ENCODE data around the gene NUCKS1. TPM values are rescaled to one million over a fixed set of nuclear protein-coding genes. Genes with fewer than 3 reads are reported as not detected.

The NUCKS1 gene
- total RNA-seq, 1 donor from 2014 or later: 700 TPM

GRCh38 chr1:205692423-205692822, 57.6 kb downstream of the NUCKS1 start:
- DNase-seq (ENCODE audit: low spot score): no peak

GRCh38 chr1:205690122-205690756, 59.7 kb downstream of the NUCKS1 start:
- H3K36me3 ChIP-seq: no peaks in the 10 kb centered on the region
- peaks cover 4% of the 10 kb centered on the region for H3K27me3 ChIP-seq
- no peaks in the 10 kb centered on the region for H3K36me3 Mint-ChIP-seq
- H3K27ac ChIP-seq: no peak overlapping the region
- H3K27ac Mint-ChIP-seq: no peak overlapping the region
- H2AFZ ChIP-seq (replicated peaks): no peak overlapping the region
- peak overlapping the region; percentile 22 for H3K4me3 Mint-ChIP-seq
- no peaks in the 10 kb centered on the region for H3K9me3 Mint-ChIP-seq
- H3K9me3 ChIP-seq (ENCODE audit: low read depth): no peaks in the 10 kb centered on the region
- peaks cover 40% of the 10 kb centered on the region for H3K4me1 ChIP-seq
- no peak for DNase-seq (ENCODE audit: low spot score)
- H4K20me1 ChIP-seq (ENCODE audit: low read depth): peaks cover 12% of the 10 kb centered on the region
- H3K4me3 ChIP-seq: no peak overlapping the region
- peaks cover 77% of the 10 kb centered on the region for H3K4me1 Mint-ChIP-seq
- H3K9ac ChIP-seq: no peak overlapping the region
- peaks cover 13% of the 10 kb centered on the region for H3K27me3 Mint-ChIP-seq (ENCODE audit: insufficient read depth, low read depth)
- H3K79me2 ChIP-seq (ENCODE audit: low read depth): no peaks in the 10 kb centered on the region
- peaks cover 41% of the 10 kb centered on the region for H3F3A ChIP-seq (ENCODE audit: low read depth)
- H3K4me2 ChIP-seq: peak overlapping the region; percentile 28
- TF ChIP-seq EZH2 (IDR thresholded peaks at IDR 0.05) (no peak), EZH2phosphoT487 (IDR thresholded peaks at IDR 0.05) (no peak), CTCF (IDR thresholded peaks at IDR 0.05) (no peak)

More at GRCh38 chr1:205692423-205692822, 57.6 kb downstream of the NUCKS1 start:
- H4K20me1 ChIP-seq (ENCODE audit: low read depth): peaks cover 12% of the 10 kb centered on the region
- TF ChIP-seq CTCF (IDR thresholded peaks at IDR 0.05): no peak
- no peak for TF ChIP-seq EZH2 (IDR thresholded peaks at IDR 0.05)
- TF ChIP-seq EZH2phosphoT487 (IDR thresholded peaks at IDR 0.05): no peak
- H3K4me3 Mint-ChIP-seq: peak overlapping the region; percentile 73
- H3K9me3 ChIP-seq (ENCODE audit: low read depth): no peaks in the 10 kb centered on the region
- no peak overlapping the region for H3K9ac ChIP-seq
- H3K27ac ChIP-seq: no peak overlapping the region
- H3K36me3 Mint-ChIP-seq: no peaks in the 10 kb centered on the region
- no peak overlapping the region for H3K4me2 ChIP-seq
- H3K27me3 Mint-ChIP-seq (ENCODE audit: insufficient read depth, low read depth): peaks cover 14% of the 10 kb centered on the region
- H3K9me3 Mint-ChIP-seq: no peaks in the 10 kb centered on the region
- peaks cover 38% of the 10 kb centered on the region for H3K4me1 ChIP-seq
- peaks cover 4% of the 10 kb centered on the region for H3K27me3 ChIP-seq
- H2AFZ ChIP-seq (replicated peaks): no peak overlapping the region
- H3K4me1 Mint-ChIP-seq: peaks cover 81% of the 10 kb centered on the region
- no peaks in the 10 kb centered on the region for H3K36me3 ChIP-seq
- no peak overlapping the region for H3K4me3 ChIP-seq
- H3K79me2 ChIP-seq (ENCODE audit: low read depth): no peaks in the 10 kb centered on the region
- H3F3A ChIP-seq (ENCODE audit: low read depth): peaks cover 36% of the 10 kb centered on the region
- no peak overlapping the region for H3K27ac Mint-ChIP-seq

- no peak overlapping the region for H3K9ac ChIP-seq
- H3K27me3 ChIP-seq: peaks cover 4% of the 10 kb centered on the region
- no peak for TF ChIP-seq CTCF (IDR thresholded peaks at IDR 0.05)
- DNase-seq (ENCODE audit: low spot score): peak; percentile 83
- Mint-ChIP-seq H3K36me3 (no peaks in the 10 kb centered on the region), H3K9me3 (no peaks in the 10 kb centered on the region), H3K4me1 (peaks cover 71% of the 10 kb centered on the region), H3K27me3 (ENCODE audit: insufficient read depth, low read depth) (peaks cover 17% of the 10 kb centered on the region), H3K27ac (peak overlapping the region; percentile 94), H3K4me3 (peak overlapping the region; percentile 22)
- H3K4me1 ChIP-seq: peaks cover 40% of the 10 kb centered on the region
- peaks cover 41% of the 10 kb centered on the region for H3F3A ChIP-seq (ENCODE audit: low read depth)
- peaks cover 12% of the 10 kb centered on the region for H4K20me1 ChIP-seq (ENCODE audit: low read depth)
- H3K36me3 ChIP-seq: no peaks in the 10 kb centered on the region
- H2AFZ ChIP-seq (replicated peaks): no peak overlapping the region
- no peaks in the 10 kb centered on the region for H3K9me3 ChIP-seq (ENCODE audit: low read depth)
- peak overlapping the region; percentile 28 for H3K4me2 ChIP-seq
- no peak overlapping the region for H3K27ac ChIP-seq
- no peaks in the 10 kb centered on the region for H3K79me2 ChIP-seq (ENCODE audit: low read depth)
- H3K4me3 ChIP-seq: no peak overlapping the region
These were observed 60.5 kb downstream of the NUCKS1 start for GRCh38 chr1:205689479-205689878.
